Measurements from ENCODE around the gene VBP1. TPM values are rescaled to one million over a fixed set of nuclear protein-coding genes. Genes with fewer than 3 reads are reported as not detected.

VBP1 gene
- total RNA-seq, result 10 to 100 TPM; 27.4 to 36.7 (median 32.8) TPM
- long read RNA-seq, donor 1, transcript VBP1-201 (6 exons, 1,686 nt), result major isoform, 32 of 34 reads
- long read RNA-seq, donor 1, partial matches to known transcripts, result 0 of 34 reads
- long read RNA-seq, donor 1, other reads (novel, unspliced or antisense), result 2 of 34 reads
- long read RNA-seq, donor 2, transcript VBP1-201 (6 exons, 1,686 nt), result major isoform, 32 of 37 reads
- long read RNA-seq, donor 2, partial matches to known transcripts, result 3 of 37 reads
- long read RNA-seq, donor 2, other reads (novel, unspliced or antisense), result 2 of 37 reads

GRCh38 chrX:155216179-155216939, at the start of gene VBP1:
TSS of gene VBP1 (plus strand) at chrX:155216460. CDS start at chrX:155216483, 23 bp downstream.
- intact Hi-C loops (cut with DNase I, micrococcal nuclease), result no loop called here
- Histone ChIP-seq H3K4me3 (peak within 1 kb of the TSS; percentile 44), H3K36me3 (ENCODE audit: low read depth) (no peaks in the 10 kb centered on the region), H3K4me1 (ENCODE audit: low read depth) (peaks cover 3% of the 10 kb centered on the region), H3K9me3 (no peaks in the 10 kb centered on the region)
- peak; percentile 99 for ATAC-seq
- DNase-seq, result peak; percentile 89 to 94 (median 89)
- TF ChIP-seq CTCF (IDR thresholded peaks at IDR 0.05), result peak; percentile 17

GRCh38 chrX:155169881-155170280, 46.4 kb upstream of the VBP1 start:
- ATAC-seq (no peak), DNase-seq (no peak)
- TF ChIP-seq CTCF (IDR thresholded peaks at IDR 0.05), result no peak
- Histone ChIP-seq H3K36me3 (ENCODE audit: low read depth) (no peaks in the 10 kb centered on the region), H3K4me1 (ENCODE audit: low read depth) (no peaks in the 10 kb centered on the region), H3K4me3 (no peak overlapping the region), H3K9me3 (no peaks in the 10 kb centered on the region)
- intact Hi-C loops (cut with DNase I, micrococcal nuclease), result no loop called here

GRCh38 chrX:155179346-155179997, 36.8 kb upstream of the VBP1 start:
- Histone ChIP-seq H3K4me3 (no peak overlapping the region), H3K36me3 (ENCODE audit: low read depth) (no peaks in the 10 kb centered on the region), H3K4me1 (ENCODE audit: low read depth) (no peaks in the 10 kb centered on the region), H3K9me3 (no peaks in the 10 kb centered on the region)
- TF ChIP-seq CTCF (IDR thresholded peaks at IDR 0.05), result no peak
- intact Hi-C loops (cut with DNase I, micrococcal nuclease), result no loop called here
- ATAC-seq, result no peak
- DNase-seq, result no peak

GRCh38 chrX:155188786-155189185, 27.5 kb upstream of the VBP1 start:
- H3K9me3 ChIP-seq, result no peaks in the 10 kb centered on the region
- H3K4me3 ChIP-seq, result no peak overlapping the region
- H3K4me1 ChIP-seq (ENCODE audit: low read depth), result no peaks in the 10 kb centered on the region
- TF ChIP-seq CTCF (IDR thresholded peaks at IDR 0.05), result no peak
- intact Hi-C loops (cut with DNase I, micrococcal nuclease), result no loop called here
- no peak for DNase-seq
- no peaks in the 10 kb centered on the region for H3K36me3 ChIP-seq (ENCODE audit: low read depth)
- peak; percentile 51 for ATAC-seq

GRCh38 chrX:155211208-155211607, 5.1 kb upstream of the VBP1 start:
- Histone ChIP-seq H3K36me3 (ENCODE audit: low read depth) (no peaks in the 10 kb centered on the region), H3K9me3 (no peaks in the 10 kb centered on the region), H3K4me1 (ENCODE audit: low read depth) (no peaks in the 10 kb centered on the region), H3K4me3 (no peak overlapping the region)
- DNase-seq (no peak), ATAC-seq (no peak)
- TF ChIP-seq CTCF (IDR thresholded peaks at IDR 0.05), result no peak
- intact Hi-C loops (cut with DNase I, micrococcal nuclease), result no loop called here
